Middle frontal gyrus (tissue), 1 donor: ENCODE measurements around the gene LGALS3BP.
"Not testable (repeated sequence)": the region's sequence is repeated elsewhere in the genome, so short reads cannot be mapped to it uniquely, and the experiment has no call there.

Experiments used
- DNase-seq: peaks from one replicate; pipeline ENCODE4 v3.0.0-alpha.2; 2015; ENCODE audit warnings: low spot score; ENCODE audit errors: extremely low spot score

LGALS3BP gene

GRCh38 chr17:78979780-78980623, at the start of gene LGALS3BP:
Gene LGALS3BP, minus strand, starts transcription at chr17:78979923. Its CDS starts 2,732 bp downstream, at chr17:78977191.
- DNase-seq: peak; percentile 67

GRCh38 chr17:79028496-79029326, 49.0 kb upstream of the LGALS3BP start:
- no peak for DNase-seq

GRCh38 chr17:79027925-79028491, 48.3 kb upstream of the LGALS3BP start:
- DNase-seq: no peak

- DNase-seq: no peak
Observed at GRCh38 chr17:79027274-79027924, 47.7 kb upstream of the LGALS3BP start.

GRCh38 chr17:79026376-79027273, 46.9 kb upstream of the LGALS3BP start:
- no peak for DNase-seq

GRCh38 chr17:79024901-79025737, 45.4 kb upstream of the LGALS3BP start:
- no peak for DNase-seq

GRCh38 chr17:79023886-79024771, 44.4 kb upstream of the LGALS3BP start, which contains the start of gene C1QTNF1:
Gene C1QTNF1, plus strand, starts transcription at chr17:79024169. Its CDS starts 19,800 bp downstream, at chr17:79043969.
- DNase-seq: no peak

GRCh38 chr17:79023180-79023705, 43.5 kb upstream of the LGALS3BP start:
- DNase-seq: no peak

- DNase-seq: no peak
Observed at GRCh38 chr17:79022507-79022991, 42.8 kb upstream of the LGALS3BP start.

- DNase-seq: not testable (repeated sequence)
Observed at GRCh38 chr17:79021929-79022328, 42.2 kb upstream of the LGALS3BP start.

- no peak for DNase-seq
Observed at GRCh38 chr17:79020631-79021301, 41.0 kb upstream of the LGALS3BP start.

- DNase-seq: no peak
Observed at GRCh38 chr17:79019632-79020584, 40.2 kb upstream of the LGALS3BP start.

GRCh38 chr17:79019261-79019631, 39.5 kb upstream of the LGALS3BP start:
- no peak for DNase-seq

- DNase-seq: no peak
Observed at GRCh38 chr17:79018370-79018695, 38.6 kb upstream of the LGALS3BP start.

- no peak for DNase-seq
Observed at GRCh38 chr17:79017546-79018369, 38.0 kb upstream of the LGALS3BP start.
